GM18951 (cell line): Measurements from ENCODE around the gene MYOD1.

Source experiments
- POLR2A ChIP-seq: IDR thresholded peaks from 4 replicates; pipeline ENCODE4 v1.6.1; 2011; ENCODE audit warnings: mild to moderate bottlenecking; ENCODE audit not compliant: insufficient read length, insufficient read depth; ENCODE audit errors: extremely low read depth
- in situ Hi-C: fragments of 300-500 bp; cut with MboI; formaldehyde crosslinking; loops from one replicate; pipeline ENCODE4 v1.12.0; 2022; ENCODE audit warnings: low sequenced_read_pairs, mixed read lengths, inconsistent platforms; ENCODE audit not compliant: unreplicated experiment

Gene MYOD1

GRCh38 chr11:17767914-17768313 is 48.5 kb downstream of the MYOD1 start:
- no peak for TF ChIP-seq POLR2A
- in situ Hi-C loops: no loop called here

DNA sequence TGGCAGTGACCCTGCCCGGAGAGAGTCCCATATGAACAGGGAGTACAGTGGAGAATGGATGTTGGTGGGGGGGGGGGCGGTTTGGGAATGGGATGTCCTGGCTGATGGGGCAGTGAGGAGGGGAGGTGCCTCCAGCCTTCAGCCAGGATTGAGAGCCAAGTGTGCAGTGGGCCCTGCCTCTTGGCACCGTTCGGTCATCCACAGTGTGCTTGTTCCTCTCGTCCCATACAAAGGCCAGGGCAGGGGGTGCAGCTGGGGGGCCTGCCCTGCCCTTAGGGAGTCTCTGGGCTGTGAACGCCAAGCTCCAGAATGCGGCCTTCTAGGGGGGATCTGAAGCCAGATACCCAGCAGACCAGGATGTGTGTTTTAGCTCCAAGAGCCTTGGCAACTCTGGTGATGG is 49.2 kb downstream of the MYOD1 start:
- in situ Hi-C loops: no loop called here

DNA sequence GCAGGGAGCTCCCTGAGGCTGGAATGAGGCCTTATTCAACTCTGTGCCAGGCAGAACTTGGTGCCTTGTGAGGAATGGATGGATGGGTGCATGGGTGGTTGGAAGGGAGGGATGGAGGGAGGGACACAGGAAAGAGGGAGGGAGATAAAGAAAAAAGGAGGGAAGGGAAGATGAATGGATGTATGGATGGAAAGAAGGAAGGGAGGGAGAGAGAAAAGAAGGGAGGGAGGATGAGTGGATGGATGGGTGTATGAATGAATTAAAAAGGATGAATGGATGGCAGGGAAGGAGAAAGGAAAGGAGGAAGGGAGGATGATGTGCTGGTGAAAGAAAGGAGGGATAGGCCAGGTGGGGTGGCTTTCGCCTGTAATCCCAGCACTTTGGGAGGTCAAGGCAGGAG is 49.8 kb downstream of the MYOD1 start:
- in situ Hi-C loops: no loop called here
- no peak for TF ChIP-seq POLR2A

More for the DNA sequence above, 49.2 kb downstream of the MYOD1 start:
- no peak for TF ChIP-seq POLR2A

DNA sequence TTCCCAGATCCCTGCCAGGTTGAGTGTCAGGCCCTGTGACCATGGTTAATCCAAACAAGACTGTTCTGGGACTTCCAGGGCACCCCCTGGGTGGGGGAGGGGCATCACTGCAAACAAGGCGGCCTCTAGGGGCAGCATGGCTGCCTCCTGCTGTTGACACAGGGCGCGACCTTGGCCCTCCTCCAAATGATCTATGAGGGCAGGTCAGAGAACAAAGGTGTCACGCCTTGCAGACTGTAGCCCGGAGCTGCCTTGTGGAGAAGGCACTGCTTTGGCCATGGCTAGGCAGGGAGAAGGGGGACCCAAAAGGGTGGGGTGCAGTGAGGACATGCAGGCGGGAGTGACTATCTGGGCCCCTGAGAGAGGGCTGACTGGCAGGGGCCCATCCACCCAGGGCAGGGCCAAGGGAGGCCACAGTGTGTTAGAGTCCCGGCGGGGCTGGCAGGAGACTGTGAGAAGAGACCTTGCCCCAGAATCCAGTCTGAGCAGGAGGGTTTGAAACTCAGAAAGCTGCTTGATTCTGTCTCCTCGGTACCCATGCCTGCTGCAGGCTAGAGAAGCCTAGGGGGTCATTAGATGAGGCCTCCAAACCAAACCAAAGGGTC is 50.8 kb downstream of the MYOD1 start:
- no peak for TF ChIP-seq POLR2A
- in situ Hi-C loops: no loop called here

GRCh38 chr11:17770917-17771316 is 51.5 kb downstream of the MYOD1 start:
- in situ Hi-C loops: no loop called here
- TF ChIP-seq POLR2A: no peak

- in situ Hi-C loops: no loop called here
- TF ChIP-seq POLR2A: no peak
Observed at GRCh38 chr11:17771415-17771814, 52.0 kb downstream of the MYOD1 start.
